ENCODE measurements around the gene MIA.
"Not testable (repeated sequence)": the region's sequence is repeated elsewhere in the genome, so short reads cannot be mapped to it uniquely, and the experiment has no call there.

The MIA gene

DNA sequence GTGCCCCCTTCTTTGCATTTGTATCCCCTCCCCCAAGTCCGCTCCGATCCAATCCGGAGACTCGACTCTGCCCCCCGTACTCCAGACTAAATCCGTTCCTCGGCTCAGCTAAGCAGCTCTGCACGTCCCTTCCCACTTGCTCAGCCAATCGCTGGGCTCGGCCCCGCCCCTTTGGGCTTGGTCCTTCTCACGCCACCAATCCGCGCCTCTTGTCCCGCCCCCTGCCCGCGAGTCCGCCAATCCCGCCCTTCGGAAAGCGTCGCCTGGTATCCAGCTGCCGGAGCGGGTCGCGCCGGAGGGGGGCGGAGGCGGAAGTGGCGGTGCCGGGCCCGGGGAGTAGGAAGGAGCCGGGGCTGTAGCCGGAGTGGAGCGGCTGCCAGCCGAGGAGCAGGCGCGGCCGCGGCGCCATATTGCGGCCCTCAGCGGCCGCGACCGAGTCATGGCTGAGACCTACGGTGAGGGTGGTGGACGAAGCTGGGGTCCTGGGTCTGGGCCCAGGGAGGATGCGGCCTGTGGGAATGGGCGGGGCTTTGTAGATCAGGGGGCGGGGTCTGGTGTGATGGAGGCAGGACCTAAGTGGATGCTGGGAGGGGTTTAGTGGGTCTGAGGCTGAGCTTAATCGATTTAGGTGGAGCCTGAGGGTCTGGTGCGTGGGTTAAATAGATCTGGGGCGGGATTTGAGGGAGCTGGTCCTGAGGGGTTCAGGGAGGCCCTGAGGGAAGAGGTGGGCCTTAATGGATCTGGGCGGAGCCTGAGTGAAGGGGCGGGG lies 2.8 kb downstream of the MIA start, which contains the start of gene RAB4B:
Gene RAB4B, plus strand, starts transcription at position 311 of the 769 bp plus-strand sequence. Its CDS starts 129 bp downstream, at position 440.
- peak; percentile 98 to 100 for DNase-seq (ENCODE audit: low read depth in 2 of 2, low spot score in 1 of 2)

- DNase-seq (ENCODE audit: low read depth in 2 of 2, low spot score in 1 of 2) = no peak
Measured at GRCh38 chr19:40778706-40779284, 3.5 kb downstream of the MIA start.

GRCh38 chr19:40780582-40780981 lies 5.3 kb downstream of the MIA start:
- no peak for DNase-seq (ENCODE audit: low read depth in 2 of 2, low spot score in 1 of 2)

GRCh38 chr19:40781140-40781539 lies 5.8 kb downstream of the MIA start:
- no peak for DNase-seq (ENCODE audit: low read depth in 2 of 2, low spot score in 1 of 2)

DNA sequence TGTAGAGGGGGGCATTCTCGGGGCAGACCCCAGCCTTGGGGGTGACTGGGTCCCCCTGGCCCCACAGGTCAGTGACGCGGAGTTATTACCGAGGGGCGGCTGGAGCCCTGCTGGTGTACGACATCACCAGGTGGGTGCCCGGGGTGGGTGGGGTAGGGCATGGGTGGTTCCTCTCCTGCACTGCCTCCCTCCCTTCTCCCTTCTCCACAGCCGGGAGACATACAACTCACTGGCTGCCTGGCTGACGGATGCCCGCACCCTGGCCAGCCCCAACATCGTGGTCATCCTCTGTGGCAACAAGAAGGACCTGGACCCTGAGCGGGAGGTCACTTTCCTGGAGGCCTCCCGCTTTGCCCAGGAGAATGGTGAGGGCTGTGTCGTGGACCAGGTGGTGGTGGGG lies 8.4 kb downstream of the MIA start:
- DNase-seq (ENCODE audit: low read depth in 2 of 2, low spot score in 1 of 2) = no peak

- DNase-seq (ENCODE audit: low read depth in 2 of 2, low spot score in 1 of 2) = not testable (repeated sequence)
Measured at GRCh38 chr19:40784146-40784545, 8.8 kb downstream of the MIA start.

GRCh38 chr19:40785526-40785925 lies 10.2 kb downstream of the MIA start:
- no peak for DNase-seq (ENCODE audit: low read depth in 2 of 2, low spot score in 1 of 2)

- no peak for DNase-seq (ENCODE audit: low read depth in 2 of 2, low spot score in 1 of 2)
Measured at GRCh38 chr19:40786060-40787037, 11.0 kb downstream of the MIA start.

DNA sequence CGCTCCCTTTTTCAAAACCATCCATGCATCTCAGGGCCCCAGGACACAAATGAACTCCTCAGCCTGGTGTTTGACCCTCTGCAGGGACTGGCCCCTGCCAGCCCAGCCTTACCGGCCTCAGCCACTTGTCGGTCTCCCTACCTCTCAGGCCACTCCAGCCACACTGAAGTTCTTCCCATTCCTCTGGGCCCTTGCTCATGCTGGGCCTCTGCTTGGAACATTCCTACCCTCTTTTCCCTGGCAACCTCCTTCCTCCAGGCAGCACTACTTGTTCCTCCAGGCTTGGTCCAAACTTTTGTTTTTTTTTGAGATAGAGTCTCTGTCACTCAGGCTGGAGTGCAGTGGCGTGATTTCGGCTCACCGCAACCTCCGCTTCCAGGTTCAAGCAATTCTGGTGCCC lies 16.0 kb downstream of the MIA start:
- DNase-seq (ENCODE audit: low read depth in 2 of 2, low spot score in 1 of 2) = no peak

- no peak for DNase-seq (ENCODE audit: low read depth in 2 of 2, low spot score in 1 of 2)
Measured at GRCh38 chr19:40791996-40792395, 16.7 kb downstream of the MIA start.

- no peak for DNase-seq (ENCODE audit: low read depth in 2 of 2, low spot score in 1 of 2)
Measured at GRCh38 chr19:40797166-40797962, 22.0 kb downstream of the MIA start.

DNA sequence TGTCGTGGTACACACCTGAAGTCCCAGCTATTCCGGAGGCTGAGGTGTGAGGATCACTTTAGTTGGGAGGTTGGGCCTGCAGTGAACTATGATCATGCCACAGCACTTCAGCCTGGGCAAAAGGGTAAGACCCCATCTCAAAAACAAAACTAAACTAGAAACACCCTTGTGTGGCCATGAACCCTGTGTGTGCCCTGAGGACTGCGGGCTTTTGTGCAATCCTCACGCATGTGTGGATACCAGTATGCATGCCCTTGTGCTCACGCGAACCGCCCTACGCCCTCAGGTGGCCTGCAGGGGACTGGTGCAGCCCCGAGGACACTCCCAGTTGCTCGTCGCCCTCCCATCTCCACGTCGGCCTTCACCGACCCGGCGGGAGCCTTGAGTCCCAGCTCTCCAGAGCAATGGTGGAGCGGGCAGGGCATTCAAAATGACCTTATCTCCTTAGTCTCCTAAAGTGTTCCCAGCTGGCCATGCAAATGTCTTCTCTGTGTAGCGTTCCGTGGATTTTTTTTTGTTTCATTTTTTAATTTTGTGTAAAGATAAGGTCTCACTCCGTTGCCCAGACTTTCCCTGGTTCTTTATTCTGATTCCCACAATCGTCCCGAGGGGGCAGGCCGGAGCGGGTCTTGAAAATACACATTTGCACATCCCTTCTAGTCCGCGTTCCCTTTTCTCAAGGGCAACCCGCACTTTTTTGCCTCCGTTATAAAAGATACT lies 22.8 kb downstream of the MIA start:
- DNase-seq (ENCODE audit: low read depth in 2 of 2, low spot score in 1 of 2) = peak in 1 of 2 donors; percentile 35

DNA sequence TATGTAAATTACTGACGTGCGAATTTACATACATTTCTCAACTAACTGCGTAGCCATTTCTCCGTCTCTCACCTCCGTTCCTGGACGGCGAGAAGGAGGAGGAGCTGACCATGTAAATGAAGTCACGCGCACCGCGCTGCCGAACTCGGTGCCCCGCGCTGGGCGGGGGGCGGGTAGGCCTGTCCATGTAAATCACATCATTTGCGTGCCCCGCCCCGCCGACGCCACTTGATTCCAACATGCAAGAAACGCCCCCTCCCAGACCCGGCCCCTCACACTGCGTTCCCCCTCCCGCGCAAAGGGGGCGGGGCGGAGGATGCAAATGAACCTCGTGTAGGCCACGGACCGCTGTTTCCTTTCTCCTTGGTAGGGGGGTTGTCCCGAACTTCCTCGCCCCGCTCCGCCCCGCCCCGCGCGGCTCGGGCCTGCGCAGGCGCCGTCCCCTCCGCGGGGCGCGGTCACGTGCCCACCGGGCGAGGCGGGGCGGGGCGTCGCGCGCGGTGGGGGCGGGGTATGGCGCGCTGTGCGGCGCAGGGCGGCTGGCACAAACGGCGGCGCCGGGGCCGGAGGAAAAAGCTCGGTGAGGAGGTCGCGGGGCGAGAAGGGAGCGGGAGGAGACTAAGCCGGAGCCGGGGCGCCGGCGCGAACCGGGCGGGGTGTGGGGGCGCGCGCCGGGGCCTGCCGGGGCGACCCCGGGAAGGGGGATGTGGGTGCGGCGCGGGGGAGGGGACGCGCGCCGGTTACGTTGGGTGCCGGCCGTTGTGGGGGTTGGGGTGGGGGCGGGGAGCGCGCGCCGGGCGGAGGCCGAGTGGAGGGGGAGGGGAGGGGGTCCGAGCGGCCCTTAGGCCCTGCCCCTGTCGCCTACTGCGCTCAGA lies 23.6 kb downstream of the MIA start, which contains the start of gene EGLN2:
Gene EGLN2, plus strand, starts transcription at position 509 of the 875 bp plus-strand sequence. CDS start 1,382 bp downstream, outside the sequence.
- DNase-seq (ENCODE audit: low read depth in 2 of 2, low spot score in 1 of 2) = peak; percentile 100

GRCh38 chr19:40799558-40800338 lies 24.4 kb downstream of the MIA start:
- DNase-seq (ENCODE audit: low read depth in 2 of 2, low spot score in 1 of 2) = no peak

- DNase-seq (ENCODE audit: low read depth in 2 of 2, low spot score in 1 of 2) = no peak
Measured at GRCh38 chr19:40800339-40800996, 25.1 kb downstream of the MIA start.

DNA sequence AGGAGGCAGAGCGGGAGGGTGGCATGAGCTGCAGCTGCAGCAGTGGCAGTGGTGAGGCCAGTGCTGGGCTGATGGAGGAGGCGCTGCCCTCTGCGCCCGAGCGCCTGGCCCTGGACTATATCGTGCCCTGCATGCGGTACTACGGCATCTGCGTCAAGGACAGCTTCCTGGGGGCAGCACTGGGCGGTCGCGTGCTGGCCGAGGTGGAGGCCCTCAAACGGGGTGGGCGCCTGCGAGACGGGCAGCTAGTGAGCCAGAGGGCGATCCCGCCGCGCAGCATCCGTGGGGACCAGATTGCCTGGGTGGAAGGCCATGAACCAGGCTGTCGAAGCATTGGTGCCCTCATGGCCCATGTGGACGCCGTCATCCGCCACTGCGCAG lies 25.7 kb downstream of the MIA start:
- DNase-seq (ENCODE audit: low read depth in 2 of 2, low spot score in 1 of 2) = no peak

GRCh38 chr19:40801426-40802299 lies 26.3 kb downstream of the MIA start:
- DNase-seq (ENCODE audit: low read depth in 2 of 2, low spot score in 1 of 2) = no peak
